M059J (cell line): ENCODE measurements around the gene RASAL2. TPM values are rescaled to one million over a fixed set of nuclear protein-coding genes. Genes with fewer than 3 reads are reported as not detected.
"Not testable (repeated sequence)": the region's sequence is repeated elsewhere in the genome, so short reads cannot be mapped to it uniquely, and the experiment has no call there.

Experiments
- DNase-seq: peaks from one replicate; pipeline ENCODE4 v3.0.0-alpha.2; 2012; ENCODE audit warnings: low read depth
- total RNA-seq: library from RNA; depleted of rRNA; stranded (reverse); fragments of >200 nt; shearing (Covaris generic); gene quantifications from 2 replicates; pipeline ENCODE4 v1.2.3, GENCODE V29; 2014

RASAL2 gene
- total RNA-seq, 1 experiment from 2014 or later: 14.8 TPM

GRCh38 chr1:178232949-178233348 lies 139.0 kb downstream of the RASAL2 start:
- peak; percentile 55 for DNase-seq

- DNase-seq: no peak
Observed at GRCh38 chr1:178237121-178237520, 143.2 kb downstream of the RASAL2 start.

GRCh38 chr1:178238722-178239510 lies 145.0 kb downstream of the RASAL2 start:
- peak; percentile 99 for DNase-seq

GRCh38 chr1:178241057-178241456 lies 147.2 kb downstream of the RASAL2 start:
- DNase-seq: peak; percentile 42

- DNase-seq: no peak
Observed at GRCh38 chr1:178241837-178242236, 147.9 kb downstream of the RASAL2 start.

GRCh38 chr1:178243119-178243518 lies 149.2 kb downstream of the RASAL2 start:
- no peak for DNase-seq

GRCh38 chr1:178243890-178244289 lies 150.0 kb downstream of the RASAL2 start:
- no peak for DNase-seq

- DNase-seq: not testable (repeated sequence)
Observed at GRCh38 chr1:178248284-178248683, 154.4 kb downstream of the RASAL2 start.

- not testable (repeated sequence) for DNase-seq
Observed at GRCh38 chr1:178253581-178253980, 159.7 kb downstream of the RASAL2 start.

GRCh38 chr1:178254433-178254832 lies 160.5 kb downstream of the RASAL2 start:
- no peak for DNase-seq

GRCh38 chr1:178258536-178258935 lies 164.6 kb downstream of the RASAL2 start:
- DNase-seq: no peak

GRCh38 chr1:178262120-178262500 lies 168.2 kb downstream of the RASAL2 start:
- DNase-seq: peak; percentile 86

- peak; percentile 55 for DNase-seq
Observed at GRCh38 chr1:178263341-178263740, 169.4 kb downstream of the RASAL2 start.

GRCh38 chr1:178266113-178266512 lies 172.2 kb downstream of the RASAL2 start:
- DNase-seq: no peak

GRCh38 chr1:178266619-178267066 lies 172.7 kb downstream of the RASAL2 start:
- no peak for DNase-seq

GRCh38 chr1:178267646-178268094 lies 173.8 kb downstream of the RASAL2 start:
- DNase-seq: peak; percentile 78

GRCh38 chr1:178271471-178271870 lies 177.6 kb downstream of the RASAL2 start:
- DNase-seq: peak; percentile 69

GRCh38 chr1:178273707-178274410 lies 180.0 kb downstream of the RASAL2 start:
- DNase-seq: peak; percentile 85

GRCh38 chr1:178275049-178275448 lies 181.1 kb downstream of the RASAL2 start:
- no peak for DNase-seq

GRCh38 chr1:178275553-178275952 lies 181.6 kb downstream of the RASAL2 start:
- DNase-seq: peak; percentile 37

GRCh38 chr1:178277793-178278530 lies 184.1 kb downstream of the RASAL2 start:
- no peak for DNase-seq
